Ovary (tissue), 9 donors: ENCODE data around the gene BBLN. TPM values are rescaled to one million over a fixed set of nuclear protein-coding genes. Genes with fewer than 3 reads are reported as not detected.
A peak's percentile ranks its signal among the peaks of the same experiment; 100 is the strongest.

Experiments
- DNase-seq, 5 donors: peaks; one replicate each; pipeline ENCODE4 v3.0.0-alpha.2; 2019 to 2020
- H3K27ac ChIP-seq, 2 donors: fragments of 200-600 bp; one replicate each; pipeline versions ENCODE4 v1.5.1 to v1.8.0; 2019 to 2022
- H3K27me3 ChIP-seq: fragments of 200-600 bp; one replicate; pipeline ENCODE4 v1.8.0; 2022
- H3K36me3 ChIP-seq: fragments of 200-600 bp; sonication (generic); one replicate; pipeline ENCODE4 v1.5.1; 2019
- H3K4me1 ChIP-seq: one replicate; pipeline ENCODE4 v1.8.1; 2013; ENCODE audit warnings: mild to moderate bottlenecking, moderate library complexity; ENCODE audit not compliant: insufficient read depth
- H3K4me3 ChIP-seq: fragments of 200-600 bp; sonication (generic); one replicate; pipeline ENCODE4 v1.5.1; 2017
- H3K9me3 ChIP-seq, 2 donors: fragments of 200-600 bp in 1 of 2; sonication (generic) in 1 of 2; one replicate each; pipeline versions ENCODE4 v1.5.1 to v1.8.1; 2013 to 2019; ENCODE audit warnings: mild to moderate bottlenecking in 1 of 2, moderate library complexity in 1 of 2
- EP300 ChIP-seq: sonication (generic); formaldehyde crosslinking; IDR thresholded peaks from one replicate; pipeline ENCODE4 v1.6.1; 2017; ENCODE audit warnings: antibody characterized with exemption
- POLR2A ChIP-seq: fragments of 450-650 bp; IDR thresholded peaks from one replicate; pipeline ENCODE4 v1.6.1; 2017; ENCODE audit warnings: antibody characterized with exemption, mild to moderate bottlenecking, moderate library complexity
- WGBS, 3 donors: extraction: QIAGEN DNeasy Blood & Tissue Kit in 1 of 3; methylation state at CpG; one replicate each; pipeline versions ENCODE4 v1.1.5 to v1.1.7; 2013 to 2017; 5-methylcytosine and 5-hydroxymethylcytosine counted together
- intact Hi-C, 4 donors: fragments of 100-400 bp; cut with DNase I; formaldehyde crosslinking; loops; one replicate each; pipeline versions ENCODE4 v1.11.0 to v1.15.1; 2022 to 2023
- polyA plus RNA-seq, 2 donors: library from polyadenylated mRNA; stranded (reverse); fragments of 200-250 nt in 1 of 2; fragments of 350-450 nt in 1 of 2; fragmentation: Illumina TruSeq in 1 of 2; extraction: RNeasy Lipid Tissue Mini Kit (QIAGEN cat#74804) in 1 of 2; gene quantifications; one replicate each; pipeline ENCODE4 v1.2.3, GENCODE V29; 2013 to 2014
- total RNA-seq, 7 donors: library from RNA; depleted of rRNA in 2 of 7; stranded (reverse); fragments of >200 nt in 2 of 7; fragmentation: NEBNext Ultra II Directional in 3 of 7; extraction: Animal tissue kit (Norgen Biotek cat#: 25700) in 3 of 7; gene quantifications; one replicate each; pipeline versions ENCODE4 v1.1.0 to v1.2.4, GENCODE V29; 2016 to 2023
- TF ChIP-seq, protein P1 (sequence below), 3 donors: fragments of 450-650 bp in 2 of 3; fragments of 200-600 bp in 1 of 3; IDR thresholded peaks; one replicate each; pipeline versions ENCODE4 v1.5.1 to v1.8.0; 2016 to 2022; ENCODE audit warnings: antibody characterized with exemption in 3 of 3, mild to moderate bottlenecking in 1 of 3
- donor health status: DM: no; HTN: no; CAD: no; lungs with moderate emphysema.
- donor health status: DM: no; HTN: no; CAD: no.
- donor health status: Bipolar disorder and iron deficiency.
- donor health status: DM: yes; HTN: yes; CAD: no.
- donor health status: DM: no; HTN: no; CAD: no.
- donor health status: DM: yes; HTN: yes; CAD: no.

The BBLN gene
- total and polyA plus RNA-seq, 9 donors, result 2.4 to 210 (median 31.7) TPM

- intact Hi-C loops, result no loop called here
Measured at GRCh38 chr9:128190516-128191405, 30.7 kb downstream of the BBLN start.

DNA sequence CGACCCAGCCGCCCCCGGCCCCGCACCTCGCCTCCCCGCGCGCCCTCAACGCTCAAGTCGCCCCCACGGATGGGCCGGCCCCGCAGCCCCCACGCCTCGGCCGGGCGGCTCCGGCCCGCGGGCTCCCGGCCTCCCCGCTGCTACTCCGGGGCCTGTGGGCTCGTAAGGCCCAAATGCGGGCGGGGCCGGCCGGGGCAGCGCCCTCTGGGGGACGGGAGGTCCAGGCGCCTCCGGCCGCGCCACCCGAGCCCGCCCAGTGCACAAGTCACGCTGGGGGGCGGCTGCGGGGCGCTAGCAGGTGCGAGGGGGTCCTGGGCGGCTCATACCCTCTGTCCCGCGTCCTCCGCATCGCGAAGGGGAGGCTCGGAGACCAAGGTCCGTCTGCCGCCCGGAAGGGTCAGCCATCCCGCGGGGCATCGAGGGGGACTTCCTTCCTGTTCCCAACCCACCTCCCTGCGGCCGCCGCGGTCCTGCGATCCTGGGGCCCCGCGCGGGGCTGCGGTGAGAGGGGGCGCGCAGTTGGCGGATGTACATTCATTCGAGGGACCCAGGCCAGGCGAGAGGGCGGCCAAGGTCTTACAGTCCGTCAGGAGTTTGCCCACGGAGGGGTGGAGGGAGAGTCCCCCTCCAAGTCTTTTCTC lies 31.5 kb downstream of the BBLN start, which contains the start of gene CIZ1:
CIZ1 (minus strand) TSS at position 167 of the 641 bp plus-strand sequence. CDS start 715 bp downstream, outside the sequence.
- Histone ChIP-seq H3K4me3 (peak within 1 kb of the TSS; percentile 78), H3K4me1 (peaks cover 6% of the 10 kb centered on the region), H3K9me3 (no peaks in the 10 kb centered on the region), H3K36me3 (no peaks in the 10 kb centered on the region), H3K27me3 (no peaks in the 10 kb centered on the region), H3K27ac (peak within 1 kb of the TSS; percentile 68 to 81)
- WGBS, 3 donors, result 0 to 1% (median 1%) methylated on average over 33 to 71 of the region's 71 CpGs
- peak; percentile 74 to 88 (median 81) for DNase-seq
- intact Hi-C loops, result no loop called here
- TF ChIP-seq, protein P1, sequence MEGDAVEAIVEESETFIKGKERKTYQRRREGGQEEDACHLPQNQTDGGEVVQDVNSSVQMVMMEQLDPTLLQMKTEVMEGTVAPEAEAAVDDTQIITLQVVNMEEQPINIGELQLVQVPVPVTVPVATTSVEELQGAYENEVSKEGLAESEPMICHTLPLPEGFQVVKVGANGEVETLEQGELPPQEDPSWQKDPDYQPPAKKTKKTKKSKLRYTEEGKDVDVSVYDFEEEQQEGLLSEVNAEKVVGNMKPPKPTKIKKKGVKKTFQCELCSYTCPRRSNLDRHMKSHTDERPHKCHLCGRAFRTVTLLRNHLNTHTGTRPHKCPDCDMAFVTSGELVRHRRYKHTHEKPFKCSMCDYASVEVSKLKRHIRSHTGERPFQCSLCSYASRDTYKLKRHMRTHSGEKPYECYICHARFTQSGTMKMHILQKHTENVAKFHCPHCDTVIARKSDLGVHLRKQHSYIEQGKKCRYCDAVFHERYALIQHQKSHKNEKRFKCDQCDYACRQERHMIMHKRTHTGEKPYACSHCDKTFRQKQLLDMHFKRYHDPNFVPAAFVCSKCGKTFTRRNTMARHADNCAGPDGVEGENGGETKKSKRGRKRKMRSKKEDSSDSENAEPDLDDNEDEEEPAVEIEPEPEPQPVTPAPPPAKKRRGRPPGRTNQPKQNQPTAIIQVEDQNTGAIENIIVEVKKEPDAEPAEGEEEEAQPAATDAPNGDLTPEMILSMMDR (IDR thresholded peaks at IDR 0.05), result peak; percentile 79 to 92 (median 86)
- TF ChIP-seq EP300 (no peak), POLR2A (peak; percentile 52)

More at GRCh38 chr9:128190516-128191405, 30.7 kb downstream of the BBLN start:
- peak in 3 of 5 donors; percentile 47 to 66 (median 48) for DNase-seq
- WGBS, 3 donors, result 16 to 19% (median 18%) methylated on average over 26 to 32 of the region's 32 CpGs
- Histone ChIP-seq H3K9me3 (no peaks in the 10 kb centered on the region), H3K27me3 (no peaks in the 10 kb centered on the region), H3K4me1 (peaks cover 6% of the 10 kb centered on the region), H3K36me3 (no peaks in the 10 kb centered on the region), H3K27ac (peak overlapping the region; percentile 68 to 81), H3K4me3 (peak overlapping the region; percentile 78)
- TF ChIP-seq POLR2A, result no peak
- TF ChIP-seq EP300, result no peak

DNA sequence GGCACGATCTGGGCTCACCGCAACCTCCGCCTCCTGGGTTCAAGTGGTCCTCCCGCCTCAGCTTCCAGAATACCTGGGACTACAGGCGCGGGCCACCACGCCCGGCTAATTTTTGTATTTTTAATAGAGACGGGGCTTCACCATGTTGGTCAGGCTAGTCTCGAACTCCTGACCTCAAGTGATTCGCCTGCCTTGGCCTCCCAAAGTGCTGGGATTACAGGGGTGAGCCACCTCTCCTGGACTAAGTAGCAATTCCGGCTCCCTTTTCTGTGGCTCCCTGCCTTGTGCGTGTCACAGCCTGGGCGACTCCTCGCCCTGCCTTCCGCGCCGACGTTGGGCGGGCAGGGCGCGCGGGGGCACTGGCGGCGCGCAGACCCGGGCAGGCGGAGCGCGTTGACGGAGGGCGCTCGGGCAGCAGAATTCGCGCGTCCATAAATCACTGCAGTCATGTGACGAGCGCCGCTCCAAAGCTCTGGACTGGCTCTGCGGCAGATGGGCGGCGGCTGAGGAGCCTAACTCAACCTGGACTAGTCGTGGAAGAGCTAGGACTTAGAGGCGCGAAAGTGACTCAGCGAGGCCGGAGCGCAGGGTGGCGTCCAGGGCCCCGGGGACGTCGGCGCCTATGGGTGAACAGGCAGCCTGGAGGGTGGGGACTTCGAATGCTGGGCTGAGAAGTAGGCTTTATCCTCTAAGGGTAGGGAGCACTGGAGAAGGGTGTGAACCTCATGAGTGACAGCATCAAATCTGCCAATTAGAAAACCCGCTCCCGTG lies 32.7 kb downstream of the BBLN start:
- H3K4me1 ChIP-seq, result peaks cover 6% of the 10 kb centered on the region
- 9 to 14% (median 13%) methylated on average over 56 of the region's 56 CpGs for WGBS, 3 donors
- no peaks in the 10 kb centered on the region for H3K9me3 ChIP-seq
- H3K27me3 ChIP-seq, result no peaks in the 10 kb centered on the region
- TF ChIP-seq POLR2A, result no peak
- TF ChIP-seq, protein P1 (IDR thresholded peaks at IDR 0.05), result peak in 1 of 3 donors; percentile 49
- peak; percentile 73 to 86 (median 77) for DNase-seq
- H3K36me3 ChIP-seq, result no peaks in the 10 kb centered on the region
- intact Hi-C loops, result no loop called here
- H3K4me3 ChIP-seq, result peak overlapping the region; percentile 78
- peak overlapping the region in 1 of 2 donors; percentile 48 for H3K27ac ChIP-seq

- WGBS, 3 donors, result 80 to 85% (median 81%) methylated on average over 14 of the region's 14 CpGs
- Histone ChIP-seq H3K36me3 (no peaks in the 10 kb centered on the region), H3K27me3 (no peaks in the 10 kb centered on the region), H3K4me1 (peaks cover 6% of the 10 kb centered on the region), H3K27ac (peak overlapping the region in 1 of 2 donors; percentile 48), H3K4me3 (no peak overlapping the region), H3K9me3 (no peaks in the 10 kb centered on the region)
- no peak for DNase-seq
- intact Hi-C loops, result no loop called here
- TF ChIP-seq, protein P1 (IDR thresholded peaks at IDR 0.05), result no peak
- TF ChIP-seq POLR2A (no peak), EP300 (no peak)
Measured at GRCh38 chr9:128193469-128194096, 33.5 kb downstream of the BBLN start.
